GM18505 (cell line): ENCODE measurements around the gene MLLT3.

Experiments
- ATAC-seq: cut with Tn5 transposase; IDR thresholded peaks from one replicate; pipeline ENCODE4 v1.9.1; 2021; ENCODE audit not compliant: unreplicated experiment
- POLR2A ChIP-seq: IDR thresholded peaks from 4 replicates; pipeline ENCODE4 v1.6.1; 2011; ENCODE audit warnings: borderline replicate concordance; ENCODE audit not compliant: insufficient read depth, insufficient read length; ENCODE audit errors: extremely low read depth

MLLT3 gene

GRCh38 chr9:20568400-20568799, 53.9 kb downstream of the MLLT3 start:
- TF ChIP-seq POLR2A = no peak
- no peak for ATAC-seq

- TF ChIP-seq POLR2A = no peak
- ATAC-seq = no peak
These were observed 55.9 kb downstream of the MLLT3 start for GRCh38 chr9:20566401-20566800.

DNA sequence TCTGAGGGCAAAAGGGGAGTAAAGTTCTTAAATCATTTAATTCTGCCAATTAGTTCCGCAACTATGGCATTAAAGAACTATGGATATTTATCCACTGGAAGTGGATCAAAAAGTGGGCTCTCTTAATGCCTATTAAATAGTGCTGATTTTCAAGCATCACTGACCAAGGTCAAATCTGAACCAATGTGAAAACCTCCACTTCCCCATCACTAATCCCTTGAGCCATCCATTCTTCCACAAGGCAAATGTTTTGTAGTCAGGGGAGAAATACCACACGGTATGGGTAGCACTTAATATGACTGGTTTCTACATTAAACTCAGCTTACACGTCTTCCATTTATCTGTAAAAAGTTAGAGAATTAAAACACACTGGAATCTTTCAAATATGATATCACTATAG, 57.6 kb downstream of the MLLT3 start:
- TF ChIP-seq POLR2A = no peak
- ATAC-seq = no peak

- no peak for TF ChIP-seq POLR2A
These were observed 58.4 kb downstream of the MLLT3 start for GRCh38 chr9:20563917-20564316.

DNA sequence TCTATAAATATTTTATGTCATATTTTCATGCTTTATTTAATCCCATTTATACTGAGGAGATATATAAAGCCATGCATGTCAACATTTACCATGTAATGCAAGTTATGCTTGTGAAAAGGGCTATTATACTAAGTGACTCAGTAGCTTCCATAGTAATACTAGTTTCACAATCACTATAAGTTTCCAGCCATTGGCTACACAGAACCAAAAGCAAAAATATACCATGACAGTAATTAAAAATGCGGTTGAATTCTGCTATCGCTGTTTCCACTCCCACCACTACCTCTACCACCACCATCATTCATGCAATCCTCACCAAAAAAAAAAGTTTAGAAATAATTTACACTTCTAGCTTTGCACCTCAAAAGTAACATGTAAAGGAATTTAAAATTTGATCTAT, 60.2 kb downstream of the MLLT3 start:
- no peak for ATAC-seq
- no peak for TF ChIP-seq POLR2A

More at GRCh38 chr9:20563917-20564316, 58.4 kb downstream of the MLLT3 start:
- ATAC-seq = no peak

- ATAC-seq = no peak
- TF ChIP-seq POLR2A = no peak
These were observed 60.8 kb downstream of the MLLT3 start for GRCh38 chr9:20561531-20561930.

GRCh38 chr9:20559231-20559890, 62.9 kb downstream of the MLLT3 start:
- no peak for TF ChIP-seq POLR2A
- ATAC-seq = no peak

DNA sequence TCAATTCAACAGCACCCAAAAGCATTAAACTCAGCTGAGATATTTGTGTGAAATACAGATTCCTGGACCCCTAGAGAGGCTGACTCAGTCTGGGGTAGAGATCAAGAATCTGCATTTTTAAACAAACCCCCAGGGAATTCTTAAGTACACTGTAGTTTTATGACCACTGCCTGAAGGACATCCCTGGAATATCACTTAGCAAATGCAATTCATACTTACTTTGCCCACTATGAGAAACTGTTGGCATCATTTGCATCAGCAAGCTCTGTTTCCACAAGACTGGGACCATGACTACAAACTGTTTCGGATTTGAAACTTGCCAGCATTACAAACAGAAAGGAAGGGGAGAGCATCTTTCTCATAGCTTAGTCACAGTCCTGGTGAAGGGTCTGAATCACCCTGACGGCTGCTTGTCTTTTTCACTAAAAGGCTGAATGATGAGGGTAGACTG, 63.7 kb downstream of the MLLT3 start:
- ATAC-seq = no peak
- TF ChIP-seq POLR2A = no peak

DNA sequence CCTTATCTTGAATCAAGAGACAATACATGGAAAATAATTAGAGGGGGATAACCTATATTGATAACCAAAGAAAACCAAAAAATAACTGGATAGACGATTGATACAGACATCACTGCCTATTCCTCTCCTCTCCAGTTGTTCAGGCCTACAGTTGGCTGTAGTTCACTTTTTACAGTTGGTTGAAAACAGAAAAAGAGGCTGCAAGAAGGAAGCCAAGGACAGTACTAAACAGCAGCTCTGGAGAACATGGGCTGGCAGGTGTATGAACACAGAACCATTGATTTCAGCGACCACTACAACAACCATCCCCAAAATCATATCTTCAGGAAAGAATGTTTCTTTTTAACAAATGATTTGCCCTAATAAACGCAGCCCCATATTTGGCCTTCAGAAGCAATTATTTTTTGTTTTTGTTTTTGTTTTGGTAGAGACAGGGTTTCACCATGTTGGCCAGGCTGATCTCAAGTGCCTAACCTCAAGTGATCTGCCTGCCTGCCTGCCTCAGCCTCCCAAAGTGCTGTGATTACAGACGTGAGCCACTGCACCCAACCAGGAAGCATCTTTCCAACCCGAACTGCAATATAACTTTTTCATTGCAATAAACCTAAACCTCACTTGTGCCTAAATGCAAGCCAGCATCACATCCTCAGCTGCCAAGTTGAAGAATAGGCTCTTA, 64.3 kb downstream of the MLLT3 start:
- ATAC-seq = no peak
- no peak for TF ChIP-seq POLR2A

GRCh38 chr9:20557285-20557684, 65.0 kb downstream of the MLLT3 start:
- TF ChIP-seq POLR2A = no peak
- no peak for ATAC-seq

- ATAC-seq = no peak
These were observed 68.6 kb downstream of the MLLT3 start for GRCh38 chr9:20553558-20554149.

DNA sequence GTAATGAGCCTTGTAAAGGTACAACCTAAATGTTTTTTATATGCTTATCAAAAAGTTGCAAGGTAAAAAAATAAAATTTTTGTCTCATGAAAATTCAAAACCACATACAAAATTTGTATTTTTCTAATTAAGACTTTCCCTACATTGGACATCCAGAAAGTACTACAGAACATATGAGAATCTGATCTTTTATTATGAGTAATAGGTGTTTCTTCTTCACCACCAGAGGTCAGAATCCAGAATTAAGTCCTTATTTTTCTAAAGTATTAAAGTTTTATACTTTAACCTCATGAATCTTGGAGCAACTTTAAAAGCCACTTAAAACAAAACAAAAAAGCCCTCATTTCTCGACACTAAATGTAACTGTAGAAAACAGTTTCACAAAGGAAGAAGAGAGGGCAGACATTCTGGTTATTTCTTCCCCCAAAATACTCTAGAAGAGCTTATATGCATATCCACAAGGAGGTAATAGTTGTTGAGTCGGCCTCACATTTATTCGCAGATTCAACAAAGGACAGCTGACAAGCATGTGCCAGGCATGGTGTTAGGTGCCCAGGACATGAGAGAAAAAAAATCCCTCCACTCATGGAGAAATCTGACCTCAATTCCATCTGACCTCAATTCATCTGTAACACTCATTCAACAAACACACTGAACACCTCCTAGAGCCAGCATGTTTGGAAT, 69.3 kb downstream of the MLLT3 start:
- ATAC-seq = no peak

More at GRCh38 chr9:20553558-20554149, 68.6 kb downstream of the MLLT3 start:
- no peak for TF ChIP-seq POLR2A

GRCh38 chr9:20551835-20552234, 70.5 kb downstream of the MLLT3 start:
- ATAC-seq = no peak

More for the DNA sequence above, 69.3 kb downstream of the MLLT3 start:
- no peak for TF ChIP-seq POLR2A

GRCh38 chr9:20551236-20551635, 71.1 kb downstream of the MLLT3 start:
- TF ChIP-seq POLR2A = no peak
- ATAC-seq = no peak

More at GRCh38 chr9:20551835-20552234, 70.5 kb downstream of the MLLT3 start:
- no peak for TF ChIP-seq POLR2A

DNA sequence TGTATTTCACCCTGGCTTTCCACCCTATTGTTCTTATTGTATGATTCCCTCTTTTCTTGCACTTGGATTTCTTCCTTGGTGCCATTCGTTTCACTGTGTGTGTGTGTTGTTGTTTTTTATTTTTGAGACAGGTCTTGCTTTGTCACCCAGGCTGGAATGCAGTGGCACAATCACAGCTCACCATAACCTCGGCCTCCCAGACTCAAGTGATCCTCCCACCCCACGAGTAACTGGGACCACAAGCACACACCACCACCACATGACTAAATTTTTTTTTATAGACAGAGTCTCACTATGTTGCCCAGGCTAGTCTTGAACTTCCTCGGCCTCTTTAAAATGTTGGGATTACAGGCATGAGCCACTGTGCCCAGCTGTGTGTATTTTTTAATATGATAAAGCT, 72.0 kb downstream of the MLLT3 start:
- ATAC-seq = no peak
- no peak for TF ChIP-seq POLR2A
